Activated CD8-positive, alpha-beta memory T cell treated with anti-CD3 and anti-CD28 coated beads, Interleukin-2, amount 50 U/mL, for 4 hours (primary cell): ENCODE results near the gene LYST.
"Not testable (repeated sequence)": the region's sequence is repeated elsewhere in the genome, so short reads cannot be mapped to it uniquely, and the experiment has no call there.

ENCODE experiments used
- DNase-seq: peaks from one replicate; pipeline ENCODE4 v3.0.0-alpha.2; 2020

Gene LYST

DNA sequence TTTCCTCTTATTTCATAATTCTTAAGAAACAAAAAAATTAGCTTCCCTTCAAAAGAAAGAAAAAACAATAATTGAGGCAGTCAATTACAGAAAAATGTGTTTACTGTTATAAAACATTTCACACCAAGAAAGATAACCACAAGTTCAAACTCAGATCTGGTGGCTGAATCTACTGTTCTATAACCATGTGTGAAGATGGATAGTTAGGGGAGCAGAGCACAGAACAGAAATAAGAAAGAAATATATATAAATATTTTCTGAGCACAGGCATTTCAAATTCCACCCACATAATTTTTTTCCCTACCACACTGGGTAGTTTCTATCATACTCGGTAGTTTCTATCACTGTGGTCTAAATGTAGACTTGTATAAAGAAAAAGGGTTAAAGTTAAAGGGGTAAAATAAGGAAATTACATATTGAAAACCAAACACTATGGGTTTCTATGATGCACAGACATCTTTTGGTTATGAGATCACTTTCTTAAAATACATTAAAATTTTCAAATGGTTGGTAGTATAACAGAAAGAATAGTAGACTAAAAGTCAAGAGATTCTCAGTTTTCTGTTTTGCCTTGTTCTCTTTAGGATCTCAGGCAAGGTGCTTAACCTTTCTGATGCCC lies 10.8 kb downstream of the LYST start:
- DNase-seq = no peak

DNA sequence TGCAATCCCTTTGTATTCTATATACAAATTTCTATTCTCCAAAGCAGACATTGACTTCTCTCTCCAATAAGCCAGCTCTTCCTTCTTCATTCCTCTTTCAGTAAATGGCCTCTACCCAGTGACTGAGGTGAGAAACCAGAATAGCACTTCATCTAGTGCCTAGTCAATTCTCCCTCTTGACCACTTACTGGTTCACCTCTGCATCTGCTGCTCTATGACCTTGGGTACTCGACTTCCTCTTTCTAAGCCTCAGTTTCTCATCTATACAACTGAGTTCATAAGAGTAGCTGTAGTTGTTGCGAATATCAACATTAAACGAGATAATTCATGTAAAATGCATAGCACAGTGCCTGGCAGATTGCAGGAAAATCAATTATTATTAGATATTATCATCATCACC lies 12.4 kb downstream of the LYST start:
- no peak for DNase-seq

DNA sequence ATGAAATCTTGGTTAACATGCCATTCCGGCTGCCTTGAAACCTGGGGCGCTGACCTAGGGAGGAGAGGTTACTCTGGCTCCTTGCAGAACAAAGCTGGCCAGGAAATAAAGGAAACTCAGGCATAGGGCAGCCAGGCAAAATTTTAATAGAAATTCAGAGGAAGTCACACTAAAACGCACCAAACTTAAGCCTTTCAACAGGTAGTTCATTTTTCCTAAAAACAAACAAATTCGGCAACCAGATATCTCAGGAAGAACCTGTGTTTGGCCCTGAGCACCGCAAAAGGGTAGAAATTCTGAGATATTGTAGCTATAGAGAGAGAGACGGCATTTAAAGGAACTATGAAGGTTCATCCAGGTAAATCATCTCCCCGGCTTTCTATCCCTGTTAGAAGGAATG lies 13.1 kb downstream of the LYST start:
- DNase-seq = no peak

DNA sequence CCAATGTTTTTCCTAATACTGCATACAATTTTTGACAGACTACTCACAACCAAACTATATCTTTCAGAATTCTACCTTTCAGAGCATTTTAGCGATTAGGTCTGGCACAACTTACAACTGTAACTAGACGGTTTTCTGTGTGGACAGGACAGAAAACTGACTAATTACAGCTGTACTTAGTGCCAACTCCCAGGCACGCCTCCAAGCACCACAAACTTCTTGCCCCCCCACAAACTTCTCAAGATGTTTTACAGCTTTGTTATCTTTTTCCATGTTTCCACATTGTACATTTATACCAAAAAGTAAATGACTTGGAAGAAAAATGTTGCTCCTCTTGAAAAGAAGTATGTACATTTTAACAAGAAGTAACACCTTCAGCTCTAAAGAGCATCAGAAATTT lies 13.8 kb downstream of the LYST start:
- DNase-seq = no peak

DNA sequence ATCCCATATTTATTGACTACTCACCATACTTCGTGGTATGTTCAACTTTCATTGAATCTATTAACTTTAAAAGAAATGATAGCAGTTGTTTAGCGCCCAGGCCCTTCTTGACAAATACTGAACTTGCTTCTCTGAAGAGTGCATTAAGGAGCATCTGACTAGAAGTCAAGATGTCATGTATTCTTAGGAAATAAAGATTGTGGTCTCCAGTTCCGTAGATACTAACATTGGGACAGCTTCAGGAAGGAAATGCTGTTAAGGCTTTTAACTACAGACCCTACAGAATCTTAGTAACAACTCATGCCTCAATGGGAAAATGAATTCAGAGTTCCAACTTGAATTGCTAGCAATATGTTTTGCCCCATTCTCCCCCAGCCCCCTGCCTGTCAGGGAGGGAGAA lies 14.8 kb downstream of the LYST start:
- no peak for DNase-seq

DNA sequence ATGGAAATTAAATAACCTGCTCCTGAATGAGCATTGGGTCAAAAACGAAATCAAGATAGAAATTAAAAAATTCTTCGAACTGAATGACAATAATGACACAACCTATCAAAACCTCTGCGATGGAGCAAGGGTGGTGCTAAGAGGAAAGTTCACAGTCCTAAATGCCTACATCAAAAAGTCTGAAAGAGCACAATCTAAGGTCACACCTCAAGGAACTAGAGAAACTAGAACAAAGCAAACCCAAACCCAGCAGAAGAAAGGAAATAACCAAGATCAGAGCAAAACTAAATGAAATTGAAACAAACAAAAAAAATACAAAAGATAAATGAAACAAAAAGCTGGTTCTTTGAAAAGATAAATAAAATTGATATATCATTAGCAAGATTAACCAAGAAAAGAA lies 18.5 kb downstream of the LYST start:
- DNase-seq = not testable (repeated sequence)

DNA sequence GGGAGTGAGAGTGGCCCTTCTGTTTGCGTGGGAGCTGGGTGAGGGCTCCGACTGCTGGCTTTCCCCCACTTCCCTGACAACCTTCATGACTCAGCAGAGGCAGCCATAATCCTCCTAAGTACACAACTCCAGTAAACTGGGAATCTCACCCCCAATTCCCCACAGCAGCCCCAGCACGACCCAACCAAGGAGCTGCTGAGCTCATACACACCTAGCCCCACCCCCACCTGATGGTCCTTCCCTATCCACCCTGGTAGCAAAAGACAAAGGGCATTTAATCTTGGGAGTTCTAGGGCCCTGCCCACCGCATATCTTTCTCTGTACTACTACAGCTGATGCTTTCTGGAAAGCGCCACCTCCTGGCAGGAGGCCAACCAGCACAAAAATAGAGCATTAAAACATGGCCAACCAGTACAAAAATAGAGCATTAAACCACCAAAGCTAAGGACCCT lies 21.0 kb downstream of the LYST start:
- DNase-seq = not testable (repeated sequence)

DNA sequence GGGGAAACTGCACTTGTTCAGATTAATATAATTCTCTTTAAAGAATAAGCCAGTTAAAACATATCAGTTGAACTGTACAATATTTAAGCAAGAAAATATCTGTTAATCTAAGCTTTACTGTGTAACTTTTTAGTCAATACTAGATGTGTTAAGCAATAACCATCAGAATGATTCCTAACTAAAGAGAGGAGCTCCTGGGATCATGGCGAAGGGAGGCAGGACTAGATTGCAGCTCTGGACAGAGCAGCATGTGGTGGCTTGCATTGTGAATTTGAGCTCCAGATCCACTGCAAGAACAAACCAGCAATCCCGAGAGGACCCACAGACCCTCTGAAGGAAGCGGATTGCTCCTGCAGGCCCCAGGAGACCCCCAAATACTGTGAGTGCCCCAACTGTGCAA lies 21.9 kb downstream of the LYST start:
- DNase-seq = no peak

DNA sequence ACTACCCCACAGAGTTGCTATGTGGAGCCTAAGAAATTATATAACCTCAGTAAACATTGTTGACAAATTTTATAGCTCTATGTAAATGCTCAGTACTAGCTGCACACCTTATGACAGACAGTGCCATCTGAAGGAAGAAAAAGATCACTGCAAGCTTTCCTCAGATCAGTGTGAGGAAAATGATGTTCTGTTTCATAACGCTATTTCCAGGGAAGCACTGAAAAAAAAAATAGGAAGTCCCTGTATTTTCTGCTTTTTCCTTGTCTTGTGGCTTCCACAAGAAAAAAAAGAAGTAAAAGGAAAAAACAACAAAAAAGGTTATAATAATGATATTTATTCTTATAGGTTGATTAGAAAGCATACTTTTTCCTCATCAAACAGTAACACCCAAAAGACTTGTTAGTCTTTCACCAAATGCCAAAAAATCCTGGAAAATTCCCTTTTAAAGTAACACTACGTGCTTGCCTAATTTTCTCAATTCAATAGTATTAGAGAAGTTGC lies 23.2 kb downstream of the LYST start:
- no peak for DNase-seq

DNA sequence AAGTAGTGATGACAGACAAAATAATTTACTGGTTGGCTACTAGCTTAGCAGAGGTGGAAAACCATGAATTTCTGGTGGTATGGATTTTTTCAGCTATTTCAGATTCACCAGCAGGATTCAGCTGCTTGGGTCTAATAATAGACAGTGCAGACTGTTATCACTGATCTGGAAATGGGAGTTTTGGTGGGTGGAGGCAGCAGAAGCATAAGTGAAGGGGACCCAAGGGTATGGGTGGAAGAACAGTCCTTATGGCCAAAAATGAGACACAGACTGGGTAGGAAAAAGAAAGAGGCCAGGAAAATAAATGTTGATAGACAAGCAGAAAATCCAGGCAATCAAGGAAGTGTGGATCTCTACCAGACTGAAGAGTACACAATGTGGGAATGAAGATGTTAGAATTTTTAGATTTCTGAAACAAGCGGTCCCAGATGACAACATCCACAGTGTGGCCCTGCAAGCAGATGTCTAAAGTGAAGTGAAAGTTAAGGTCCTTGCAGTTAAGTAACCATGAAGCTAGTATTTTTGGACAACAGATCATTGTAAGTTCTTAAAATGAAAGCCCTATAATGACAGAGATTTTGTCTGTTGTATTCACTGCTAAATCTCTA lies 24.7 kb downstream of the LYST start:
- no peak for DNase-seq

DNA sequence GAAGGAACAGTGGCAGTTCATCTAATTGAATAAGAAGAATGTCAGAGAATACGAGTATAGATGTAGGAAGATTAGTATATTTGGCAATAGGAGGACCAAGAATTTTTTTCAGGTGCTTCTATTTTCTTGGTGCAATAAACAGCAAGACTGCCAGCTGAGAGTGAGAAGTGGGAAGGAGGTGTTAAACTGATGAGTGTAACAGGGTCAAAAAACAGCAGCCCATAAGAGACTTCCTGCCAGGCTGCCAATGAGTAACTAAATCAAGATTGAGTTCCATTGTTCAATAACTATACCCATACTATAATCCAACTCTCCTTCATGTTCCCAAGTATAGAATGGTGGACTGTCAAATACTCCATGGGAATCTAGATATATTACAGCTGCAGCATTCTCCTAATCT lies 28.7 kb downstream of the LYST start:
- DNase-seq = no peak

DNA sequence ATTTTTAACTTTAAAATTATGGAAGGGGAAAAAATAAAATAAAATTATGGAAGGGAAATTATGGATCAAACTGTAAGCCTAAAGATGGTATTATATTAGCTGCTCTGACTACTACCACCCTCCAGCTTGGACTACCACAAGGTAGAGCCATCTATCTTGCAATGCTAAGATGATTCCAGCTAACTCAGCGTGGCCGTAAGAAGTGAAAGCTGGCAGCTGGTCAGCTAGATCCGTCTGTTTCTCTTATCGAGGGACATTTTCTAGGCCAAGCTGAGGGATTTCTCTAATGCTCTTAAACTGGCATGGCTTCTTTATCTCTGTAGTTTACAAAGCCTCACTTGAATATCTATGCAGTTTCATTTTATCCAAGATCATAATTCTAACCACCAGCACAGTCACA lies 31.5 kb downstream of the LYST start:
- DNase-seq = no peak

DNA sequence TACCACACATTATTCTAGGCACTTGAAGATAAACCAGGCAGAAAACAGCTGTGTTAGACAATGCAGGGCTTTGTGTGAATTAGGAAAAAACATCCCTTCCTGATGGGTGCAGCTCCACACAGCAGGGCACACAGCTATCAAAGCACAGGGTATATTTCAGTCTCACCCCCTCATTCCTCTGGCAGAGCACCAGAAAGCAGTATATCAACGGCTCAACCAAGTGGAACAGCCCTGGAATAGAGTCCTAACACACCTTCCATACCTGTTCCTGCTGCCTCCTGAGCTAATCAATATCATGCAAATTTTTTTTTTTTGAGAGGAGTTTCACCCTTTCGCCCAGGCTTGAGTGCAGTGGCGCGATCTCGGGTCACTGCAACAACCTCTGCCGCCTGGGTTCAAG lies 32.1 kb downstream of the LYST start:
- no peak for DNase-seq

DNA sequence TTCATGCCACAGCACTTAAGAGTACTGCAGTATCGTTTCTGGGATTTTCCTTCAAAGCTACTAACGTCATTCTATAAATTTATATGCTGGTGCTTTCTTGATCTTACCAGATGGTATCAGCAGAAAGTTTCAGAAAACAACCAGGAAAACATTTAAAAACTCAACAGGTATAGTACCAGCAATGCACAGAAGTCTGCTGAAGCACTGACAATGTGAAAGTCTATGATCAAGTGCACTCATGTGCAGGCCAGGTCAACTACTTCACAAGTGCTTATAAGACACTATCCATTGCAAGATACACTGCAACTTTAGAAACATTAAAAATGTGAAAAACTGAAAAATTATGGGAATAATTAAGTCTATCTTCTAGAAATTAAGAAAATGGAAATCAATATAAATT lies 34.7 kb downstream of the LYST start:
- no peak for DNase-seq

DNA sequence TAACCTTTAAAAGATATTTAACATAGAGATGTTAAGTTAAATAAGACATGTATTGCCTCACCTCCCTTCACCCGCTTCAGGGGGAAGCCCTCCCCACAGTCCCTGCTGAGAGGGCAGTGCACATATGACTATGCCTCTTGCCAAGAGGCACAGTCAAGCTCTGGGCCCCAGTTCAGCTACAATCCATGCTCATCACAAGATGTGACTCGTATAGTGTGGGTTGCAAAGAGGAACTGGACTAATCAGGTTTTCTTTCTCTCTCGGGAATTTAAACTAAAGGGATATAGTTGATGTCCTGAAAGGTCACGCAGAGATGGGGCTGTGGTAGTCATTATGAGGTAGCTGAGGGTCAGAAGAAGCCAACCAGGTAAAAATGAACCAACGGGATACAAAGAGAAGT lies 35.6 kb downstream of the LYST start:
- DNase-seq = no peak

DNA sequence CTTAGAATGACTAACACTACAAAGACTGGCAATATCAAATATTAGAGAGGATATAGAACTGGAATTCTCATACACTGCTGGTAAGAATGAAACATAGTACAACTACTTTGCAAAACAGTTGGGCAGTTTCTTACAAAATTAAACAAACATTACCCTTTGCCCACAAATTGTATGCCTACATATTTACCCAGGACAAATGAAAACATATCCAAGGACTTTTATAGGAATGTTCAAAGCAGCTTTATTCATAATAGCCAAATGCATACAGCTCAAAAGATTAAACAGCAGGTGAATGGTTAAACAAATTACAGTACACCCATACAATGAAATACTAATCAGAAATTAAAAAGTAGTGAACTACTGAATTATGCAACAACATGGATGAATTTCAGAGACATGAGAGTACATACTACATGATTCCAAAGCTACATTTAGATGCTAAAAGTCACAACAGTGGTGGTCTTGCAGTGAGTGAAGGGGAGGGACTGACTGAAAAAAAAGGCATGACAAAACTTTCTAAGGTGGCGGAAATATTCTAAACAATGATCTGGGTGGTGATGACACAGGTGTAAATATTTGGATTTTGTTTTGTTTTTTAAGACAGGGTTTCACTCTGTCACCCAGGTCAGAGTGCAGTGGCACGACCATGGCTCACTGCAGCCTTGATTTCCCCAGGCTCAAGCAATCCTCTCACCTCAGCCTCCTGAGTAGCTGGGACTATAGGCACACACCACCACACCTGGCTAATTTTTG lies 40.4 kb downstream of the LYST start:
- DNase-seq = no peak

DNA sequence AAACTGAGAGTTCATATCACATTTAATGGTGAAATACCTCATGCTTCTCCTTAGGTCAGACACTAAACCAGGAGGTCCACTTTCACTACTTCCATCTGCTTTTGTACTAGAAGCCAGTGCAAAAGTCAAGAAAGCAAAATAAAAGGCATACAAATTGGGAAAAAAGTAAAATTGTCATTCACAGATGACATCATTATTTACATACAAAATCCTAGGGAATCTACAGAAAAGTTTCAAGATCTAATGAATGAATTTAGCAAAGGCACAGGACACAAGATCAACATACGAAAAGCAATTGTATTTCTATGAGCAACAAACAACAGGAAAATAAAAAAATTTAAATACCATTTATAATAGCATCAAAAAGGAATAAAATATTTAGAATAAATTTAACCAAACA lies 41.5 kb downstream of the LYST start:
- DNase-seq = no peak

DNA sequence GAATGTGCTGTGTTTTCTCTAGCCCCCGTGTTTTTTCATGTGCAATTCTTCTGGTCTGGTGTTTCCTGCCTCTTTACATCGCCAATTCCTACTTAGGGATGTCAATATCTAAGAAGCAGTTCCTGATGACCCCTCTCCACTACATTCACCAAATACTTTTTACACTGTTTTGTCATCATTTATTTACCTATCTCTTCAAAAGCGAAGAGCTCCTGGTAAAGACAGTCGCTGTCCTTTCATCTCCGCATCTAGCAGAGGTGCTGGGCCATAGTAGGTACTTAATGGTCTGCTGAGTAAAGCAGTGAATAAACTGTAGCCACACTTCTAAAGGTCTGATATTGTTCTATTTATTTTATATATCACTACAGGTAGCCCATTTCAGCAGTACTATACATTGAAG lies 43.0 kb downstream of the LYST start:
- DNase-seq = no peak

DNA sequence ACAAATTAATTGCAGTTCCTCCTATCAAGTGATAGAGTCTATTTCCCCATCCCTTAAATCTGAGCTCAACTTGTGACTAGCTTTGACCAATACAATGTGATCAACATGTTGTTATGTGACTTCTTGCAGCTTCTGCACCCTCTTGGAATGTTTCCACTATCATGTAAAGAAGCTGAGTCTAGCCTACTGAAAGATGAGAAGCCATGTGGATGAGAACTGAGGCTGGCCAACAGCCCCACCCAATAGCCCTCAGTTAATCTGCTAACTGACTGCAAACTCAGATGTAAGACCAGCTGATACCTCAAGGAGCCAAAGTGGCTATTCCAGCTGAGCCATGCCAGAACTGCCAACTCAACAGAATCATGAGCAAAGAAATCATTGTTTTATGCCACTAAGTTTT lies 44.0 kb downstream of the LYST start:
- no peak for DNase-seq

DNA sequence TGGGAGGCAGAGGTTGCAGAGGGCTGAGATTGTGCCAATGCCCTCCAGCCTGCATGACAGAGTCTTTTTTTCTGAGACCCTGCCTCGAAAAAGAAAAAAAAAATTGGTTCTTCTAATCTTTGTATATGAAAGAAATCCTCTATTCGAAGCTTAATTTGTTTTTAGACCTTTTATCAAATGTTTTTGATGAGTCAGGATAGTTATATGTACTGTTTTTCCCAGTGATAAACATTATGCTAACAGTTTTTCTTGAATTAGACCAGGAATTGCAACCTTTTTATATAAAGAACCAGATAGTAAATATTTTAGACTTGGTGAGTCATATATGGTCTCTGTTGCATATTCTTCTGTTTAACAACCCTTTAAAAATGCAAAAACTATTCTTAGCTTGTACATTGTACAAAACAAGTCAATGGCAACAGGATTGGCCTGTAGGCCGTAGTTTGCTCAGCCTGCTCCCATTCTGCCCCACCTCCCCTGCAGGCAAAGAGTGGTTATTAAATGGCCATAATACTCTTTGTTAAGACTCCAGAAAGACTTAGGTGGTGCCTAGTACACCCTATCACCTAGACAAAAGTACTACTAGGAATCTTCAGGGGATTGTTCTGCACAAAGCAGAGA lies 45.2 kb downstream of the LYST start:
- no peak for DNase-seq

DNA sequence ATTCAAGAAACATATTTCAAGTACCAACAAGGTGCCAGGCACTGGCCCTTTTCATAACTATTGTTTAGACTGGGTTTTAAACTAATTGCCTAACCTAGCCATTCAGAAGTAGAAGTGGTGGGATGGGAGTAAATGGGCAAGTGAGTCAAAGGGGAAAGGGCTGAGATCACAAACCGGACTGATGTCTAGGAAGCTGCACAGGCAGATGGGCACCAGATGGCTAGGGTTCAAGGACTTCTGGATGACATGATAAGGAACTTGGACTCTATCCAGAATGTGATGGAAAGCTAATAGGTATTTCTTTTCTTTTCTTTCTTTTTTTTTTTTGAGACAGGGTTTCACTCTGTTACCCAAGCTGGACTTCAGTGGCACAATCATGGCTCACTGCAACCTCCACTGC lies 46.6 kb downstream of the LYST start:
- no peak for DNase-seq

DNA sequence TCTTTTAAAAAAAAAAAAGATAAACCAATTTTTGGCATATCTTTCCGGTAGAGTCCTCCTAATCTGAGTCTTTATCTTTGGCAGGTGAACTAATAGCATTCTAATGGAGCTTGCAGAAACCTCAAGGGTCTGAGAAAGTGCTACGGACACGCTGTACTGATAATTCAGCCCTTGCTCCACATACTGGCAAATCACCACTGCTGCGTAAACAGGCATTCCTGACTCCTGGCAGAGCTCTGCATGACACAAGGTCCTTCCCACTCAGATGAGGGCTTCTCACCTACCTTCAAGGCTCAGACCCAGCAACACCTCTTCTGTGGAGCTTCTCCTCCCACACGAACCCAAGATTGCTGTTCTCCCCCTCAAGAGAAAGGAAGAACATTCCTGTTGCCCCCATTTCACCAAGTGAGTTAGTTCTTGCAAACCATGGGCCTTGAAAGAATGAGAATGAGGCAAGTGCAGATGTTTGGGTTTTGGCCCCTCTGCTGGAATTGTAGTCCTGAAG lies 48.0 kb downstream of the LYST start:
- no peak for DNase-seq

DNA sequence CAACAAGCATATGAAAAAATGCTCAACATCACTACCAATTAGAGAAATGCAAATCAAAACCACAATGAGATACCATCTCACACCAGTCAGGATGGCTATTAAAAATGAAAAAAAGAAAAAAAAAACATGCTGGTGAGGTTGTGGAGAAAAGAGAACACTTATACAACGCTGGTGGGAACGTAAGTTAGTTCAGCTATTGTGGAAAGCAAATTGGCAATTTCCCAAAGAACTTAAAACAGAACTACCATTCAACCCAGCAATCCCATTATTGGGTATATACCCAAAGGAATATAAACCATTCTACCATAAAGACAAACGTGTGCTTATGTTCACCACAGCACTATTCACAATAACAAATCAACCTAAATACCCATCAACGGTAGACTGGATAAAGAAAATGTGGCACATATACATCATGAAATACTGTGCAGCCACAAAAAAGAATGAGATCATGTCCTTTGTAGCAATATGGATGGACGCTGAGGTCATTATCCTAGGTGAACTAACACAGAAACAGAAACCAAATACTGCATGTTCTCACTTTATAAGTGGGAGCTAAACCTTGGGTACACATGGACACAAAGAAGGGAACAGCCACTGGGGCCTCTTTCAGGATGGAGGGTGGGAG lies 49.5 kb downstream of the LYST start:
- no peak for DNase-seq
